GM18507 (cell line): ENCODE data around the gene WBP11.

ENCODE experiments used
- DNase-seq: peaks from one replicate; pipeline ENCODE4 v3.0.0; 2011; ENCODE audit warnings: low read depth; ENCODE audit not compliant: insufficient read length; ENCODE audit errors: extremely low spot score
- FAIRE-seq: peaks from 2 replicates; lab custom pipeline; 2011; peaks lifted over from hg19 to GRCh38; lab: Jason Lieb, UNC

Gene WBP11

DNA sequence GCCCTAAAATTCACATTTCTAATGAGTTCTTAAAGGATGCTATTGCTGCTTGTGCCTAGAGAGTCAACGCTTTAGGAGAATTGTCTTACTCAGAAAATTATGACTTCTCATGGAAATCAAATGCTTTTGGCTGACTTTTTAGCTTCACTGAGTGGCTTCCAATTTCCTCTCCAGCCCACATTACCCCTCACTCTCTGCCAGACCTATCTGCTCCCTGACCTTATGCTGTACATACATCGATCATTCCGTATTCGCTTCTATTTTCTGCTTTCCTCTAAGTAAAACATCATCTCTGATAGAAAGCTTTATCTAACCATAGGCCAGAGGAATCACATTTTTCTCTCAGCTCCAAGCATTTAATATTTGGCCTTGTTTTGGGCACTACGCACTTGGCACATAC is 23.2 kb upstream of the WBP11 start:
- no peak for DNase-seq
- no peak for FAIRE-seq

DNA sequence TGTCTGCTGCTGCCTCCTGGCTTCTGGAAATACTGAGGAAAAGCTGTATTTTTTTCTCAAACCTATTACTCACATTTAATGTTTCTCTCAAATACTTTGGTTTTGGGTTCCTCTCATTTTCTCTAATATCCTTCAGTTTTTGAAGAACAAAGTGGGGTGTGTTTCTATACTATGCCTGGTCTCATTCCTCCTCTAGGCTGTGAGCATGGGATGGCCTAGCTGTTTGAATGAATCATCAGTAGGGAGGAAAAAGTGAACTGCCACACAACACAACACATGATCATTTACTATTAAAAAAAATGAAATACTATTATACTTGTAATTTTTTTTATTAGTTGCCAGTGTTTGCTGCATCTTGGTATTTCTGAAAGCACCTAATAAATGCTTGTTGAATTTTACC is 22.0 kb upstream of the WBP11 start:
- FAIRE-seq (no peak), DNase-seq (no peak)

DNA sequence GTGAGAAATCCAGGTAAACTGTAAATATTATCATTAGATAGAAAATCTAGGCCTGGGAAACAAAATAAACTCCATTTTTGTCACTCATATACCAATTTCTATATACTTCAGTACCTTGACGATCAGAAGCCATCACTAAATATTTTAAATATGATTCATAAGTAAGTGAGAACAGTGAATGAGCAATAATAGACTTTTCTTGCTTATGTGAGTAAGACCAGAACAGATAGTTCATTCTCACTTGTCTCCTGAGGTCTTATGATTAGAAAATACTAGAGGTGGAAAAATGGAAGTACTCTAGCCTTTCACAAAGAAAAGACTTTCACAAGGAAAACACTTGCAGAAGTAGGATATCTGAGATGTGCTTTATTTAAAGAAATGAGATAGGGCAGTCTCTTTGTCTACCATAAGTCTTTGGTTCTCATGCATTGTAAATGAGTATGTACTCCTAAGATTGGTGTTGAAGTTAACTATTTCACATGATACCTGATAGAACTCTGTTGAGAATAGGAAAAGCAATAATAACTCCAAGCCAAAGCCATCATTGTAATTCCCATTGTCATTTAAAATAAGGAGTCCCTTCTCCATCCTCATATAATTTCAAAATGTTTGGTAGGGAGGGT is 20.8 kb upstream of the WBP11 start:
- FAIRE-seq = no peak

DNA sequence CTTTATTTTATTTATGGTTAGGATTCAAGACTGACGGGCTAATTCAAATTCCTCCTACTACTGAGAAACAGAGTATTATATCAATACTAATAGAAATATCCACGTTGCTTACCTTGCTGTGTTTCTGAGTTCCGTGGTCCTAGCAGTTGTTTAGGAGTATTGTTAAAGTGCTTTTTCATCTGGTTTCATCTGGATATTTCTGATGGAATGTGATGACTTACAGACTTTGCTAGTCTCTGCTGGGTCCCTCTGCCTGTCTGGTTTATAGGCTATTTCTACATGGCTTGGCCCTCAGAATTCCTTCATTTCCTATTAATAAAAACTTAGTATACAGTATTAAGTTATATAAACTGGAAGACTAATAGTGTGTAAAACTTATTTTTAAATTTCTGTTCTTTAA is 10.7 kb upstream of the WBP11 start, which contains the start of gene SMCO3:
Gene SMCO3 (minus strand): TSS at position 169 of the 400 bp plus-strand sequence. CDS start 7,502 bp downstream, outside the sequence.
- FAIRE-seq (no peak), DNase-seq (no peak)

More for the DNA sequence above, 20.8 kb upstream of the WBP11 start:
- no peak for DNase-seq

DNA sequence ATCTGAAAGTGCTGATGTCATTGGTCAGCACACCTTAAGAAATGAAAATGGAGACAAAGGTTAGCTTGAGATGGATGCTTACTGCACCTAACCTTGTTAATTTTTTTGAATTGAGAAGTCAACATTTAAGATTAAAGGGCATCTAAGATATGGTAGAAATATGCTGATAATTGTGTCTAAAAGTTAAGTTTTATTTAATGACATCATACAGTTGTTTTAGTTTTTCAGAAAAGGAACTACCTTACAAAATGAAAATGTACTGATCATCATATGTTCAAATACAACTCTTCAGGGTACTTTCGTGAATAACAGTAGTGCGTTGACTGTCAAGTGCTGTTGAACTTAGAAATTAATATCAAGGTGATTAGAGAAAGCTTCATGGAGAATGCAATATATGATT is 8.2 kb upstream of the WBP11 start:
- DNase-seq (no peak), FAIRE-seq (no peak)

DNA sequence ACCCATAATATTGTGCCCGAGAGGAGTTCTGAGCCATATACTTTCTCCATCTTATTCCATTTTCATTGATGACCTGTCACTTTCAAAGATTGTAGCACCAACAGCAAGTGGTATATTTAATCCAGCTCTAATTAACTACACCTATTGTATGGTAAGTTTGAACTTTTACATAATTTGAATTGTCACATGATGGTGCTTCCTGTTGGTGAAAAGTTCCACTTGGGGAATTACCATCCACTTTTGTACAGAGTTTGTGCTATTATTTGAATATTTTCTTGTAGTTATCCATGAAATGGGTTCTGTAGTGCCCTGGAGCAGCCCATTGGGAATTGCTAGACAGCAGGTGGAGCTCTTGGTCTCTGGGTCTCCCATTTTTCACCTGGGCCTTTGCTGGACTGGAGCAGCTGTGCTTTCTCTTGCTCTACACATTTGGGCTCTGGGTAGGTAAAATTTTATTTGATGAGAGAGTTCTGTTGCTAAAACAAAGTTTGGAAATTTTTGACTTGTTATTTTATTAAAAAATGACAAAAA is 7.7 kb upstream of the WBP11 start:
- FAIRE-seq = peak; percentile 70

DNA sequence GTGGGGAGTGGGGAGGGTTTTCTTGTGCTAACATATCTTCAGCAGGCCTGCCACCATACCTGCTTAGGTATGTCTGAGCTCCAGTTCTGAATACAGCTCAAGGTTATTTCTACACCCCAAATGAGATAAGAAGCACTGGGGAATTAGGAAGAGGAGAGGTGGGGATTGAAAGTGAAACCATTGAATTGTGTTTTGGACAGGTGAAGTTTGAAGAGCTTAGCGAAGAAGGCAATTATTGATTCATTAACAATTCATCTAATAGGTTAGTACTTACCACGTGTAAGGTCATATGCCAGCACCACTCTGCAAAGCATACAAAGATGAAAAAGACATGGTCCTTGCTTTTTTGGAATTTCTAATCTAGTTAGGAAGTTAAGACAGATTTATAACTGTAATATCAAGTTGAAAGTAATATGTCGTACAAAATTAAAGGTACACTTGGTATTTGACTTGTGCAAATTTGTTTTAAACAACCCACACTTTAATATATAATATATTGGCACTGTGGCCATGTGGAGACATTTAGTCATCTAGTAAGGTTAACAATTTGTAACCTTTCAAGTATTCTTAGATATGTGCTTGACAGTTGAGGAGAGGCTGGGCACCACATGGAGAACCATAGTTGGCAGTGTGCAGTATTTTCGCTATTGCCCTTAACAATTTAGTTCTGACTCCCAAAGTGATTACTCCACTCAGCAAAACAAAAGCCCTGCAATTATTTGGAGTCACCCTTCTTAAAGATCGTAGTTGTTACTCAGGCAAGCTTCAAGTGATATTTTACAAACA is 7.1 kb upstream of the WBP11 start:
- no peak for FAIRE-seq
- no peak for DNase-seq

More for the DNA sequence above, 7.7 kb upstream of the WBP11 start:
- no peak for DNase-seq

DNA sequence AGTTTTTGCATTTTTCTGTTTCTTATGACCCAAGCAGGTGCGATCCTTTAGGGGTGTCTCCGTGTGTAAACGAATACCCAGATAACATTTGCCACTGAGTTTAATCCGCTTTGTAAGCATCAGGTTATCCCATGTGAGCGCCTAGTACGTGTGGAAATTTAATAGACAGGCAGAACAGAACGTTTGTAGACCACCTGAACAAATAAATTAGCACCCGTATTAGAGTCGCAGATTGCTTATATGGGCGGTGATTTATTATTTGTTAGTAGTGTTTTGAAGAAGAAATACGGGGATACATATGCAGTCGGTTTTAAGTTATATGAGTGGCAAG is 517 bp upstream of the WBP11 start:
- DNase-seq = no peak
- no peak for FAIRE-seq

DNA sequence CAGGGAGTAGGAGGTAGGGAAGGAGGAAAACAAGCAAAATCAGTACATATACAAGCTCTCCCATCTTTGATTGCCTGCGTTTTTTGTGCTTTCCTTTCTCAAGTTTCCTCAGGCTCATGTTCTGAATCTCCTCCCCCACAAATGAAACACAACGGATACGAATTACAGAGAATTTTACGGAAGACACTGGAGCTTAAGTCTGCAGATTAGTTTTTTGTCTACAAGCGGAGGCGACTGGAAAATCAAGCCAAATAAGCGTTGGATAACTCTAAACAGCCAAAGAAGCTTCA is 612 bp downstream of the WBP11 start:
- FAIRE-seq (peak; percentile 38), DNase-seq (no peak)

DNA sequence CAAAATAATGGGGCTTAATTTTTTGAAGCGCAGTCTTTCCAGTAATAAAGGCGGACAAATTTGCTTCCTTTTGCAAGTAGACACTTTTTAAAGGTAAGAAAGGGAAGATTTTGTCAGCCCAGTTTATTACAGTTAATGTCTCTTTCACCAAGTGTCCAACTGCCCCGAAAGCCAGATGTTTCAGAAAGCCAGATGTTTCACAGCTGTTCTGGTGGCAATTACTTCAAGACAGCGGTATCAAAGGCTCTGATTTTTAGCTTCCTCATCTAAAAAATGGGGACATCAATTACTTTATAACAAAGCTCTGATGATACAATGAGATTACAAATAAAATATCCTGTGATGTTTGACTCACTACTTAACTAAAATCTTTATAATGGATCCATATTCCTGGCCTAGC is 1.0 kb downstream of the WBP11 start:
- DNase-seq (no peak), FAIRE-seq (no peak)

DNA sequence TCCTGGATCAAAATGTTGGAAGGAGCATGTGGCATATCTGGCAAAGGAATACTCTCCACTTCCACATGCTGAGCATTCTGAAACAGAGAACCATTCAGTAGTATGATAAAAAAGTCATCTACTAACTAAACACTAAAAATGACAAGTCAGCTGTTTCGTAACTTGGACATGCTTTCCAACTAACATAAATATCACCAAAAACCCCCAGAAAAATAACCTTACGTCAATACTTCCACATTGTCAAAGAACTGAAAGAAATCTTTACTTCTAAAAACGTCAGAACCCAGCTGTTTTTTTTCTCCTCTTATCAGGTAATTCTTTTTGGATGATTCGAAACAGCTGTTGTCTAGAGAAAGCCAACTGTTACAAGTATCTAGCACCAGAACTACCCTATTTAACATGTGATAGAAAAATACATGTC is 8.2 kb downstream of the WBP11 start:
- FAIRE-seq (no peak), DNase-seq (no peak)

DNA sequence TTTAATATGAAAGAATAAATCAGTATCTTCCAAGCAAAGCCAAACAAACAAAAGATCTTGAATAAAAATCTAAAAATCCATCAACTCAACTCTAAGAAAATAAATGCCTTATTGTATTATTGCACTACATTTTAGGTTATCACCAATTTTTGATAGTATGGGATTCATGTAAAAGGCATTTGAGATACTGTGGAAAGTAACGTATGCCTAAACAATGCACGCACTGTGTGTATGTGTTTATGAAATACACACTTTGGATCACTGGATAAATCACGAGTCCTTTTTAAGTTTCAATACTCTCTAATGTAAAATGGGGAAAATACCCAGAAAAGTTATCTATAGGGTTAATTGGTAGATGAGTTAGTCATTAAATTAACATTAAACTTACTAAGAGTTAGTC is 17.7 kb downstream of the WBP11 start:
- no peak for FAIRE-seq
- DNase-seq = no peak

DNA sequence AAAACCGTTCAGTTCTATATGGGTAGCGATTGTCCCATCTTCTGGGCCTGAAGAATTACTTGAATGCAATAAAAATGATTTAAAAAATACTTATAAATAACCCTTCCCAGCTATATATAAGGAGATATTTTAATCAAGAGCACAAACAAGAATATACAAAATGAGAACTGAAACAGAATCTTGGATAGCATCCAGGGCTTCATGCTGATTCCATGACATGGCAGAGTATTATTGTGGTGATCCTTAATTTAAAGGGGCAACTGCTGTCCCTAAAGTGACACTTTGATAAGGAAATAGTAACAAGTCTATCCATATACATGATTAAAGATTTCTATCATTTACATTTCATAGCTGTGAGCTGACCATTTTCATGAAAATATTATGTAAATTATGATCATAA is 18.8 kb downstream of the WBP11 start:
- no peak for FAIRE-seq
- no peak for DNase-seq

DNA sequence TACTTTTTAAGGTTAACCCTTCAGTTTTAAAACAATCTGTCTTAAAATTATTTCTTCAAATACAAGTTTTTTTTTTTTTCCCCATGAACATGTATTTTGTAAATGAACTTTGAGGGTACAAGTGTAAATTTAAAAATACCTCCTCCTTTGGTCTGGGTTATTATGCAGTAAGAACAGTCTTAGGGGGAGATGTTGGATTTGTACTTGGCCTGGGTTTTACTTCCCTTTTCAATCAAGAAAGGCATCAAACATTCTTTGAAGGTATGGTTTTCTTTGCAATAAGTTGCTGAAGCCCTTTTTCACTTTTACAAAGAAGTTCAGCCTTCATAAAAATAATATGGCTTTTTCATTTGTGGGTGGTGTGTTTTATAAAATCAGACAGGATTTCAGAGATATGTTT is 20.5 kb downstream of the WBP11 start:
- peak; percentile 73 for FAIRE-seq
- DNase-seq = no peak

DNA sequence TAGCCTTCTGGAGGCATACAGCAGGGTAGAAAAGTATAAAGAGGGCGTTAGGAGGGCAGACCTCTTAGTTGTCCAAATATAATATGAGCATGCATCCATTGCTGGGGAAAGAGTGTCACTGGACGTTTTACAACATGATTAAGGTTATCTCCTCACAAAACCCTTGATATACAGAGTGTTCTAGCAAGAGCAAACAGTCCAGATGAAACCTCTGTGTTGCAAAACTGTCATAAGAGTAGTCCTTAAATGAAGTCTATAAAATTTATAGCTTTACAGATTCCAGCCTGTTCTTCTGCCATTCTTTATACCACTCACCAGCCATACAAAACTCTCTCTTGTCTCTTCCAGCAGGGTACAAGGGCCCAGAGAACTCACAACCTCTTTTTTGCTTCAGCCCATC is 21.7 kb downstream of the WBP11 start:
- FAIRE-seq (no peak), DNase-seq (no peak)

DNA sequence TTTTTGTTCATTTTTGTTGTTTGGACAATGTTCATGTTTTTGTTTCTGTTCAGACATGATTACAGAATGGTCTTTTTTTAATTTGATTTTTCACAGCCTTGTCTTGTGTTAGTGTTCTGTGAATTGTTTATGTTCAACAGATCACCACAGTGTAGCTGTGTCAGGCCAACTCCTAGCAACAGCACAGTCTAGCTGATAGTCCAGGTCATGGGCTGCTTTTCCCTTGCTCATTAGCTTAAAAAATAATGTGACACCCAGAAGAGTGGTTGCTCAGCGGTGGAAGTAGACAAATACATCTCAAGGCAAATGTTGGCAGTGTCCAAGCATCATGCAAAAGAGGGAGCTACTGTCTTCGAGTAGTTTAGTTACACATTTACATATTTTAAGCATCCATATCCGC is 22.4 kb downstream of the WBP11 start:
- no peak for DNase-seq
- FAIRE-seq = no peak

DNA sequence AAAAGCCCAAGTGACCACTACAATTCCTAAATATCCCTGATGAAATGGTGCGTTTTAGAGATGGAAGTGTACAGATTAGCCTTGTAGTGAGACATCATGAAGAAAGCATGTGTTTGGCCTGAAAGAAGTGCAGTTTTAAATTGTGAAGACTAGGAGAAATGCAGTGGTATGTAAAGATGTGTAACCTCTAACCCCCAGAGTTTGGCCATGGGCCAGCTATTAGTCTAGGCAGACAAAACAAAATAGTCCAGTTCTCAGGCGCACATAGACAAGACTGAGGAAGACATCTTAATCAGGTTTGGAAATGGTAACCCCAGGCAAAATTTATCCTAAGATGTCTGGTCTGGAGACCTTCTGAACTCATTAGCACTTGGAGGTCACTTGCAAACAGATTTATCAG is 23.4 kb downstream of the WBP11 start:
- DNase-seq (no peak), FAIRE-seq (no peak)

DNA sequence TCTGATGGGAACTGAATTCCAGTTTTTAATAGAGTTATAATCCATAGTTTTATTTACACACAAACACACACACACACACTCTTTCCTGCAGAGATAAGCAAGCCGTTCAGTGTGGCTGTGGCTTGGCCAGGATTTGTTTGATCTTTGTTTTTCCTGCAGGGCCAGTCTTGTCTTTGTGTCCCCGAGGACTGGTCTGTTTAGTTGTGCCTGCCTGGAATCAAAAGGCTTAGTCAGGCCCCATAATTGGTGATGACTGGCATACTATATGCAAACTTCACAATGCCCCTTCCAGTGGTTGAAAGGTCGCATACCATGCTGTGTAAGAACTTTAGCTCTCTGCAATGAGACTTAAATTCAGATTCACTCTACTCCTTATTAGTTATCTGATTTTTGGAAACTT is 26.0 kb downstream of the WBP11 start:
- FAIRE-seq (no peak), DNase-seq (no peak)

DNA sequence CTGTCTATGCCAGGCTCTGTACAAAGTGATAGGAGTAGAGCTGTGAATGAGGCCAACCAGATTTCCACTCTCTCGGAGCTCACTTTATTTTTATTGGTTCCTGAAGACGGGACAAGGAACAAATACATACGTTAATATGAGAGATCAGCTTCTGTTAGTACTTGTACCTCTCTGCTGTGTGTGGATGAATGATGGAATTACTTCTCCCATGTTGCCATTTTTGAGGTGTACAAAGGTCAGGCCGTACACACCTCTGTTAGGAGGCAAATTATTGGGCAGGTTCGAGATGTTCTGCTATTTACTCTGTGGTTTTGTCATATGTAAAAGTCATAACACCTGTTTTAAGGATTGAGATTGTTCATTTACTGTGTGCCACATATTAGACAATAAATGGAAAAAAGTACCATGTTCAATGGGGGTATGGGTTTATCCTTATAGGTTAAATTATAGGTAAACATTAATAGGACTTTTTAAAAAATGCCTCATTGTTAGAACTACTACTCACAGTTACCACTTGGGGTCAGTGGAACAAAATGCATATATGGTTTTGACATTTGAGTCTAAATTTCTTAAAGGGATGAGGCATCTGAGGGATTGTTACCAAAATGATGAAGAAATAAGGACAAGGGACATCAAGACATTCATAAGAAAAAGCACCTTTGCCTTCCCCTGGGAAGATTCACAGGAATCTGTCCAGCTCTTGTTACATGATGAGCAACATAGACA is 26.9 kb downstream of the WBP11 start:
- no peak for DNase-seq

DNA sequence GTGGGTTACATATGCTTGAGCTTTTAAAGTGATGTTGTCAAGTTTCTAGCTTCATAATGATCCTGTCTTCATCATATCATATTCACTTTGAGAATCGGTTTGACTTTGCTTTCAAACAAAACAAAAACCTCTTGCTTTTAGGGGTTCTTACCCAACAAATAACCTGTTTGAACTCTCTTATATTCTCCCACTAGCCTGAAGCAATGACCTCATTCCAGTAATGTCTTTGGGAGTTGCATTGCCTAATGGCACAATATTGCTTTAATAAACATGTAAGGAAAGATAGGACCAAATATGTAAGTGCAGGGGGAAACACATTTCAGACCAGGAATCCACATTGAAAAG is 27.7 kb downstream of the WBP11 start:
- FAIRE-seq (no peak), DNase-seq (no peak)

More for the DNA sequence above, 26.9 kb downstream of the WBP11 start:
- no peak for FAIRE-seq
